NCI-H1417 (cell line): Measurements from ENCODE around the gene GSTA1.
"Not testable (repeated sequence)": the region's sequence is repeated elsewhere in the genome, so short reads cannot be mapped to it uniquely, and the experiment has no call there.

ENCODE experiments used
- DNase-seq, 3 experiments: peaks; one replicate each; lab custom pipeline; 2025; lab: John Stamatoyannopoulos, UW

GSTA1 gene

DNA sequence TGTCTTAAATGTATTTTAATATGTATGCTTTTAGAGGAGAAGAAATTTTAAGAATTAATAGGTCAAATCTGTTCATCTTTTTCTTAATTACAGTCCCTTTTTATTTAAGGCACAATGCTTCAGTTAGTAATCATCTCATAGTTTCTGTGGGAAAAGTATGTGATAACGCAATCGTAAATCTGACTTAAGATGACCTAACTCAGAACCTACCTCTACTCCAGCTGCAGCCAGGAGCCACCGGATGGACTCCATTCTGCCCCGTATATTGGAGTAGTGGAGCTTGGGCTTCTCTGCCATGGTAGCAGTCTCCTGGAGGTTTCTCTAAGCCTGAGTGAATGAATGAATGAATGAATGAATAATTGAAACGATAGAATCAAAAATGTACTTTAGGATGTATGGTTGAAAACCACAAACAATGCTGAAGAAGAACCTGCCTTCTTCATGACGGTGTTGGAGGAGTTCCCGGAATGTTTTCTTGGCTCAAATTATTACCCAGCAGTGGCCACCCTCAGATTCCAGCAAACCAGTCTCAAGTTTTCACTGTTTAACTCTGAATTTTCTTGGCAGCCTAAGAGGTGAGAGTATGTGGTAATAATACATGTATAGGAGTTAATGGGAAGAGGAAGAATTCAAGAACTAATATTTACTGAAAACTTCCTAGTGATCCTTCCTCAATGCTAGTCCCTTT is 45.8 kb downstream of the GSTA1 start:
- not testable (repeated sequence) for DNase-seq

DNA sequence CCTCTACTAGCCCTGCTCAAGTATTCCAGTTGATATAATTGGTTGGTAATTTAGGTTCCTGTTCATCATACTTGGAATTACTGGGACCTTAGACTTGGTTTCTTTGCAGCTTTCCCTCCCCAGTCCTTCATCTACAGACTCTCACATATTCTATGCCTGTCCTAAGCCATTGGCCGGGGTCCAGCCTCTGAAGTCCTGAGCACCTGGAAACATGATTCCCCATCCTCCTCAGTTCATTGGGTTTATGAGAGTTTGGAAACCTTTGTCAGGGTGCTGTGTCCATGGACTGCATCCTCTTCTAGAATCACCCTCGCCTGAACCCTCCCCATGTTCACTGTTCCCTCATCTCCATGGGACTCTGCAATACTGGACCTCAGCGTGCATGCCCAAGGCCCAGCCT is 49.2 kb downstream of the GSTA1 start:
- DNase-seq: peak in 1 of 3 experiments; percentile 22

DNA sequence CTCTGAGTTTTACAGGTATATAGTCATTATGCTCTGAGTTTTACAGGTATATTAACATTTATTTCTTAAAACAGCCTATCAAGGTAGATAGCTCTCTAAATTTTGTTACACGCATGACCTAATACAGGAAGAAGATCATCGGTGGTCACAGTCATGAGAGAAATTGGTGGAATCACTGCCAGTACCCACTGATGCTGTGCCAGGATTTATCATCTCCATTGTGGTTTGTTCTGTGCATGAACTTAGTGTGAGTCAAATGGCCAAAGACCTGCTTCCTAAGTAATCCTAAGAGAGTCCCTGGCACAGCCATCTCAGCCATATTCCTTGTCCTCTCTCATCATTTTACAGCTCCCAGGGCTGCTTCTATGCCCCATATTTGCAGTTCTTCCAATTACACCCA is 50.5 kb downstream of the GSTA1 start:
- DNase-seq: not testable (repeated sequence)

DNA sequence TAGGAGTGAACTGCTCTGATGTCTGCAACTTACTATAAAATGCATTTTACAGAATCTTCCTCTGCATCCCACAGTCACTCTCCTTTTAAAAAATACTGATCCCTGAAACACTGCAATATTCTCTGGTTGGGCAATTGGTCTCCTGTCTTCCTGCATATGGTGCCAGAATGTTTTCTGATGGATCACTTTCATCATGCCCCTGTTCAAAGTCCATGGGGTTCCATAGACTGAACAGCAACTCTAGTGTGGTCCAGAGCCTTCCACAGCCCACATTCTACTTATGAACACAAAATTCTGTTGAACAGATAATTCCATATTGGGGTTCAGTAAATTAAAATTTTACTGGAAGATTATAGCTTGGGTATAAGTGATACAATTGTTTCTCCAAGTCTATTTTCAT is 51.3 kb downstream of the GSTA1 start:
- DNase-seq: no peak

DNA sequence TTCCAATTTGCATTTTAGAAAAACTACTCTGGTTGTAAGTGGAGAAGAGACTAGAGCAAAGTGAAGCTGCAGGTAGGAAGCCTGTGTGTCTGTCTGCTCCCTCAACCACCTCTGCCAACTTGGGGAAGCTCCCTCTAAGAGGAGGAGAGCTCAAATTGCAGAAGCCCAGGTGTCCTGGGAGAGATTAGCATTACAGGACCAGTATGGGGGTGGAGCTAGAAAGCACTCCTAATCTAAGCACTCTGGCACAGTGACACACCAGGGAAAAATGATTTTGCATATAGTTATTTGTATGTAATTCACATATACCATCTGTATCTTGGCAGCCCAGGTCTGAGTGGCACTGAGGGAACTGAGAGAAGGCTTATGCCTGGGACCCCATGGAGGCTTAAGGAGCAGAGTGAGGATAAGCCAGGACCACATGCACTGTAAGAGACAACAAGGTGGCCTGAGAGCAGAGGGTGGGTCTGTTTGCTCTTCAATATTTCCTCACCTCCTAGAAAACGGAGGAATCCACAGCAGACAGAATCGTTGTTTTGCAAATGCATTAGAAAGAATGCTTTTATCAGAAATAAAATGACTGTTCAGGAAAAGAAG is 54.0 kb downstream of the GSTA1 start:
- peak in 1 of 3 experiments; percentile 42 for DNase-seq

DNA sequence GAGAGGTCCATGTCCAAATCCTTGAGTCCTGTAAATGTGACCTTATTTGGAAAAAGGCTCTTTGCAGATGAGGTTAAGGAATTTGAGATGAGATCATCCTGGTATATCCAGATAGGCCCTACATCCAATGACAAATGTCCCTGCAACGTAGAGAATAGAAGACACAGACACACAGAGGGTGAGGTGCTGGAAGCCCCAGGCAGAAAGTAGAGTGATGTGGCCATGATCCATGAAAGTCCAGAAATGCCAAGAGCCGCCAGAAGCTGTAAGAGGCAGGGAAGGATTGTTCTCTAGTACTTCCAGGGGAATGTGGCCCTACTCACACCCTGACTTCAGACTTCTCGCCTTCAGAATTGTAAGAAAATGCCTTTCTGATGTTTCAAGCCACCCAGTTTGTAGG is 56.3 kb downstream of the GSTA1 start:
- not testable (repeated sequence) for DNase-seq

DNA sequence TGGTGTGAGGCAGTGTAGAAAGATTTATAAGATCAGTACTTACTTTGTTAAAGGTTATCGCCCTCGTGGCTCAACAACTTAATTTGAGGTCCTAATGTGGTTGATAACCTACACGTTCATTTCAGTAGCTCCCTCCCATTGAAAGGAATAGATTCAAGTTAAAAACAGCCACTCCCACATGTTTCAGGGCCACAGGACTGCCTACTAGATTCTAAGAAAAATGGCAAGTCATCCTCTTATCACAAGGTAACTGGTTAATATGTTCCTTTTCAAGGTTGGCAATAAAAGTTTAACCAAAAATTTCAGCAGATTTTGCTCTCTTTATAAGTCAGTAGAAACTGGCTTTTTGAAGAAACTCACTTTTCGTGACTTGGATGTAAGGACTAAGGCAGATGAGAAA is 57.4 kb downstream of the GSTA1 start:
- DNase-seq: no peak

DNA sequence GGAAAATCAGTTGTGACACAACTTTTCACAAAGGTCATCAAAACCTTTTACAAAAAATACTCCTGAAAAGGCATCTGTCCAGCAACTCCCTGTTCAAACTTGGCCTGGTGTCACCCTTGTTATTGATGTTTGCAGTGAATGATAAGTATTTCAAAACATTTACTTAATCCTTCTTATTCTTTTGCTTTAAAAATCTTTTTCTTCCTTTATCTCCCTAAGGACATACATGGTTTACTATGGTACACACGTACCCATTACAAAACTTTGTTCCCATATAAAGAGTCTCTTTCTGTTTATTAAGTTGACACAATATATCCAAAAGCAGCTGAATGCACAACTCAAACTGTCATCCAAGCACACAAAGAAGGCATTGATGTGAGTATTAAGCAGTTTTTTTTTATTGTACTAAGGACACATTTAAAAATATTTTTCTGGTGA is 57.8 kb downstream of the GSTA1 start:
- no peak for DNase-seq

DNA sequence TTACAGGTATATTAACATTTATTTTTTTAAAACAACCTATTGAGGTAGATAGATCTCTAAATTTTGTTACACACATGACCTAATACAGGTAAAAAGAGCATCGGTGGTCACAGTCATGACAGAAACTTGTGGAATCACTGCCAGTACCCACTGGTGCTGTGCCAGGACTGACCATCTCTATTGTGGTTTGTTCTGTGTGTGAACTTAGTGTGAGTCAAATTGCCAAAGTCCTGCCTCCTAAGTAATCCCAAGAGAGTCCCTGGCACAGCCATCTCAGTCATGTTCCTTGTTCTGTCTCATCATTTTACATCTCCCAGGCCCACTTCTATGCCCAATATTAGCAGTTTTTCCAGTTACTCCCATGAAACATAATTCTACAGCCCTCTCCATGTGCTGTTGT is 61.7 kb downstream of the GSTA1 start:
- no peak for DNase-seq
